Right forelimb (tissue), 1 donor: ENCODE measurements around the gene GCN1.
"Not testable (repeated sequence)": the region's sequence is repeated elsewhere in the genome, so short reads cannot be mapped to it uniquely, and the experiment has no call there.

Experiments used
- DNase-seq: peaks from one replicate; pipeline ENCODE4 v3.0.0-alpha.2; 2018

Gene GCN1

DNA sequence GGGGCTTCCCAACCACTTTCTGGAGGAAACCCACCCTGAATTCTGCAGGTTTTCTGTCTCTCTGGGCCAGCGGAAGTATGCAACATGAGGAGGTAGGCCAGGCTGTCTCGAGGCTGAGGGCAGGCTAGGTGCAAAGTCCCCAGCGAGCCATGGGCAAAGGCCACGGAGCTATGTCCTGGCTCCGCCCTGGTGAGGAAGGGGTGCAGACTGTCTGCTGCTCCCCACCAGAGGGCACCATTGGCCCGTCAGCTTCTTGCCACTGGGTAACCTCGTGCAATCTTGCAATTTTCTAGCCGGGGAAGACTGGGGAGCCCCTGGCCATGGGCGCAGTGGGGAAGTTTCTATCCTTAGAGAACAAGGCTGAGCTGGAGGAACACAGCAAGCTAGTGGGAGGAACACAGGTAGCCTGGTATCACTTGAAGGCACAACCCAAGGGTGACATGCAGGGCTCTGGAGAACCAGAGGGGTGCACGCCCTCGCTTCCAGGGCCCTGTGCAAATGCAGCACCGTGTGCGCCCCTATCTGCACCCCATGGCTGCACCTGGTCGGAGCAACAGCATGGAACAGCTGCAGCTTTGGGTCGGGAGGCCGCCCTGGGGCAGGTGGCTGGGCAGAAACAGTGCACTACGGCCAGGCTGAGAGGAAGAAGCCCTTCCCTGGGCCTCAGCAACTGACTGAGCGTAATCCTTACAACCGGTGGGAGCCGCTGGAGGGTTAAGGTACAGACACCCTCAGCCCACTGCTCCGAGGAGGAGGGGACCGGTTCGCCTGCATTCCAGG, 34.0 kb upstream of the GCN1 start:
- DNase-seq, result peak; percentile 92

DNA sequence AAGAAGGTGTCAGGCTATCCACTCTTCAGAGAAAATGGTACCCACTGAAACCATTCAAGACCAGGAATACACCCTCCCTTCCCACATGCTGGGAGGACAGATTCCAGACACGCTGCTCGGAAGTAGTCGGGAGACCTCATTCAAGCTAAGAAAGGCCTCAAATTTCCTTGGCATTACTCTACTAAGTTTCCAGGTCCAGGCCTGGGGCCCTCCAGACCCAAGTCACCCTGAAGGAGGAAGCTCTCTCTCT, 33.5 kb upstream of the GCN1 start:
- no peak for DNase-seq

GRCh38 chr12:120227233-120228040, 32.9 kb upstream of the GCN1 start:
- no peak for DNase-seq

DNA sequence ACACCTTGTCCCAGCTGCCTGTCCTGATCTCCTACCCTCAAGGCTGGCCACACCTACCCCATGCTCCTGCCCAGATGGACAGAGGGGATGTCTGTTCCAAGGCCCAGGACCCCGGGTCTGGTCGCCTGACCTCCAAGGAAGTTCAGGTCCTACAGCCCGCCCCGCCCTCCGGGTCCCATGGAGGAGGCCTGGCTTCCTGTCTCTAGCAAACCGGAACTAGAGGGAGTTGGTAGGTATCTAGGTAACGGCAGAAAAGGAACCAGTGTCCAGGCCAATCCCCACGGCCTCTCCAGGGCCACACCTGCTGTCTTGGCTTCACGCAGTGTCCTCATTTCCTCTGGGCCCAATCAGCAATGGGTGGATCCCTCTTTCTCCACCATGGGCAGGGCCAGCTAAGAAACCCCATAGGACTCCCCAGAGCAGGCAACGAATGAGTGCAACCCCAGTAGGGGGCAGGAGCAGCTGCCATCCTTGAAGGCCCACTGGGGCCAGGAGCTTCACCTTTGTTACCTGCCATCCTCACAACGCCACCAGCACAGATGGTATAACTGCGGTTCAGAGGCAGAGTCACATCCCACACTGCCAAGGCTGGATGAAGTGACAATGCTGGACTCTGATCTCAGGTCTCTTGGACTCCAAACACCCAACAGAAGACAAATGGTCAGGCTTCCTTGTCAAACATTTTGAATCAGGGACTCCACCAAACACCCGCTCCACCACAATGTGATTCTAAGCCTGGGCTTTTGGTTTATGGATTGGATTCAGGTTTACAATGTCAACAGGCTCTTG, 31.5 kb upstream of the GCN1 start:
- DNase-seq, result no peak

- no peak for DNase-seq
Observed at GRCh38 chr12:120225200-120225558, 30.7 kb upstream of the GCN1 start.

GRCh38 chr12:120224304-120225199, 30.0 kb upstream of the GCN1 start:
- DNase-seq, result no peak

GRCh38 chr12:120223458-120224303, 29.2 kb upstream of the GCN1 start:
- DNase-seq, result peak; percentile 36

- peak; percentile 26 for DNase-seq
Observed at GRCh38 chr12:120222288-120222832, 27.8 kb upstream of the GCN1 start.

DNA sequence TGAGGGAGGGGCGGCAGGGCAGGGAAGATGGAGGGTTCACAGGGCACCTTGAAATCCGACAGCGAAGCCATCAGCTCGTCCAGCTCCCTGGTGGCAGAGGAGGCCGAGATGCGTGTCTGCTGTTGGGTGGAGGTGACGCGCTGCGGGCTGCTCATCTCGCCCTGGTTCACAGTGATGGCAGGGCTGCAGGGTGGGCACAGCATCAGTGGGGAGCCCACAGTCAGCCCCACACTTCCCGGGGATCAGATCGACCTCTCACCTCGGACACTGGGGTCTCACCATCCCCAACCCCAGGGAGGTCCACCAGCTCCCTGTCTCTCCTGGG, 27.0 kb upstream of the GCN1 start:
- DNase-seq, result no peak

DNA sequence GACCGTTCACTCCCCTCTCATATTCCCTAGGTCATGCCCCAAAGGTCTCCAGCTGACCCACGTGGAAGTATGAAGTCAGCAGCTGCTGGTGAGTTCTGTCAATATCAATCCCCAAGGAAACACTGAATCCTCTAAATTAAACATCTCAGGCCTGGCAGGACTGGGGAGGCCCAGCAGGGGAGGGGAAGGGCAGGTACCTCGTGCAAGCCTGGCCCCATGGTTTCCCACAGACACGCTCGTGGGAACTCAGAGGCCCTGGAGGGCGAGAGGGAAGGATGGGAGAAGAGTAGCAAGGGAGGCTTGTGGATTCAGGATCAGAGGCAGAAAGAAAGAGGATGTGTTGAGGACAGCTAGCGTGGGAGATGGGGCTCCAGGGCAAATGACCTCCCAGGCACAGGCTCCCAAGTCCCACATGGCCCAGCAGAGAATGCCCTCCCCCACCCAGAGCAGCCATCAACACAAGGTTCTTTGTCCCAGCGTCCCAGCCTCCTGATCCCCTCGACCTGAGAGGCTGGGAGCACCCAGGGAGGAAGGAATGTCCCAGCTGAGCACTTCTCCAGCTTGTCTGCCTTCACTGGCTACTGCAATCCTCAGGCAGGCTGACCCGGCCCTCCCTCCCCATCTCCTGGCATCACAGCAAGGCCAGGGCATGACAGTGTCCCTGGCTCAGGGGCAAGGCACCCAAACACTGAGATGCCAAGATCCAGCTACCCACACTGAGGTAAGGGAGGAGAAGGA, 26.5 kb upstream of the GCN1 start:
- peak; percentile 41 for DNase-seq

GRCh38 chr12:120218680-120219606, 24.4 kb upstream of the GCN1 start:
- DNase-seq, result no peak

DNA sequence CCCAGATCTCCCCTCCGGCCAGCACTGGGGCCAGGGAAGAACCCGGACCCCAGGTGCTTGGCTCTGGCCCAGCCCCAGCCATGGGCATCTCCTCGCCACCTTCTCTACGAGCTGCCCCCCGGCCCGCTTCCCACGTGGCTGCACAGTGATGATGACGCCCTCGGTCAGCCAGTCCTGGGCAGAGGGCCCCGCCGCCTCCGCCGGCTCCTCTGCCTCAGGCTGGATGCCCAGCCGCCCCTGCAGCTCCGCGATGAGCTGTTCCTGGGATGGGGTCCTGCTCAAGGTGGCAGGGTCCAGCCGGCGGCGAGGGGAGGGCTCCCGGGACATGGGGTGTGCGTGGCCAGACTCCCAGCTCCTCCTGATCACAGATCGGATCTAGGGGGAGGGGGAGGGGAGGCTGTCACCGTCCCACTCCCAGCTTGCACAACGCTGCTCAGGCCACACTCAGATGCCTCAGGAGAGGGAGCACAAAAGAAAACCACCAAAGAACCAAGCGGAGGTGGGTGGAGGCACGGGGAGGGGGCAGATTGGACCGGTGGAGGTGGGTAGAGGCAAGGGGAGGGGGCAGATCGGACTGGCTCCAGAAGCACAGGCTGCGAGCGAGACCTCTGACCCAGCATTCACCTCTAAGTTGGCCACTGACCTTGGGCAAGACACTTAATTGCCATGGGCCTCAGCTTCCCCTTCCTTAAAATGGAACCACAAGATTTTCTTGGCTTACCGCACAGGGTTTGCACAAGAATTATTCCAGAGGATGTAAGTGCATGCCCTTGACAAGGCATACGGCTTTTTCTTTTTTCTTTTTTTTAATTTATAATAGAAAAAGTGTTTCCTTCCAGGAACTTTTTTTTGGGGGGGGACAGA, 22.5 kb upstream of the GCN1 start:
- DNase-seq, result peak; percentile 33

- DNase-seq, result peak; percentile 28
Observed at GRCh38 chr12:120215766-120216735, 21.5 kb upstream of the GCN1 start.

GRCh38 chr12:120215357-120215735, 20.8 kb upstream of the GCN1 start:
- DNase-seq, result no peak

GRCh38 chr12:120214626-120215356, 20.3 kb upstream of the GCN1 start:
- DNase-seq, result no peak

DNA sequence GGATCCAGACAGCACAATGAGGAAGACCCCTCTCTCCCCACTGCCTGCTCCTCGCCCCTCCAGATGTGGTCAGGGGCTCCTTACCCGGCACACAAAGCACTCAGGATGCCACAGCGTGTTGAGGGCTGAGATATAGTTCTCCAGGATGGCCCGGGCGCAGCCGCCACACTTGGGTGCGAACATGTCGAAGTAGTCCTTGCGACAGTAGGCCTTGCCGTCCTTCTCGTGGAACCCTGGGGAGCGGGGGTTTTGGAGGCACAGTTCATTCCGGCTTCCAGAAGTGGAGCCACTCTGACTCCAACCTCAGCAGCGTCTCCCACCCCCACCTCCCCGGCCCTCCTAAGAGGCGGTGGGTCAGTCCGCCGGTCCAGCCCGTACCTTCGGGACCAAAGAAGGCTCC, 19.2 kb upstream of the GCN1 start:
- DNase-seq, result no peak

- DNase-seq, result not testable (repeated sequence)
Observed at GRCh38 chr12:120213182-120213581, 18.7 kb upstream of the GCN1 start.
